SK-N-SH treated with all-trans-retinoic acid at 6 μM for 48 hours (cell line): ENCODE data around the gene RNF213.

Experiments used
- ISL1 ChIP-seq: fragments of 250-450 bp; sonication (Bioruptor Pico); IDR thresholded peaks from 2 replicates; pipeline ENCODE4 v2.1.2; 2022; ENCODE audit warnings: mild to moderate bottlenecking, moderate library complexity
- ZFP30 ChIP-seq: fragments of 450-650 bp; formaldehyde crosslinking; IDR thresholded peaks from 2 replicates; pipeline ENCODE4 v1.5.0; 2022; ENCODE audit warnings: mild to moderate bottlenecking, moderate library complexity

GRCh38 chr17:80322864-80323263 lies 62.2 kb downstream of the RNF213 start:
- TF ChIP-seq ISL1 (CRISPR knock-in tag) (no peak), ZFP30 (CRISPR knock-in tag) (no peak)
